Measurements from ENCODE around the gene MTHFD1. TPM values are rescaled to one million over a fixed set of nuclear protein-coding genes. Genes with fewer than 3 reads are reported as not detected.

Gene MTHFD1
- total RNA-seq, 4 donors from 2014 or later, result 36.2 to 68.7 (median 42.0) TPM

DNA sequence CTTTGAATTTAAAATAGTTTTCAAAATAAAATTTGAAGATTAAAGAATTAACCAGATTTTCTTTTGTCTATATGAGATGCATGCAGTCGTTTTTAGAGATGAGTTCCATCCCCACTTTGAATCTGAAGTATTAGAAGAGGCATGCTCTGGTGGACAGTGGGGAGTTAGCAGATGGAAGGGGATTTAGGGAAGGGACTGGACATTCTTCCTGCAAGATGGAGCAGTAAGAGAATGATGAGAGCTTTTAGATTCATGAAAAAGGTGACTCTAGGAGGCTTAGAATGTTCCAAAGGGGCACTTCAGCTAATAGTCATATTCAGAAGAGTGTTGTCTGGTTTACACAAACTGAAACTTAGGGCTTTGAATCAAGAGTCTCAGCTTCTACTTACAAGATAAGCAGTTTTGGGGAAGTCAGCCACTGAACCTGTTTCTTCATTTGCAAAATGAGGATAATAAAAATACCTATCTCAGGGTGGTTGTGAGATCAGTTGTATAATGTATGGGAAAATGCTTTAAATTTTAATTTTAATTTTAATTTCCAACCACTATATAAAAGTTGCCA, 120.1 kb downstream of the MTHFD1 start:
- in situ Hi-C loops (cut with MboI; ENCODE audit: low sequenced_read_pairs in 4 of 4) (no loop called here), intact Hi-C loops (cut with DNase I; ENCODE audit: low total_unique reads) (loop anchor here (5.0 to 10.0 kb wide), 4 partner anchors 64 to 524 kb away; partner anchors contain the start of gene CHURC1)
- H3K4me3 ChIP-seq, result no peak overlapping the region
- no peak for DNase-seq
- no peaks in the 10 kb centered on the region for H3K36me3 ChIP-seq
- no peak for ATAC-seq
- TF ChIP-seq POLR2A (IDR thresholded peaks at IDR 0.05) (no peak), CTCF (IDR thresholded peaks at IDR 0.05 in 4 of 5, conservative IDR thresholded peaks at IDR 0.05 in 1 of 5) (no peak)
- no peaks in the 10 kb centered on the region for H3K27me3 ChIP-seq
- no peaks in the 10 kb centered on the region for H3K9me3 ChIP-seq
- H3K4me1 ChIP-seq, result peaks cover 46 to 68% of the 10 kb centered on the region in 2 donors
- H3K27ac ChIP-seq, result peak overlapping the region; percentile 97 to 99 (median 98)

- Histone ChIP-seq H3K36me3 (no peaks in the 10 kb centered on the region), H3K9me3 (no peaks in the 10 kb centered on the region), H3K27ac (peak overlapping the region; percentile 97 to 99 (median 98)), H3K27me3 (no peaks in the 10 kb centered on the region), H3K4me1 (peaks cover 46 to 72% of the 10 kb centered on the region in 2 donors), H3K4me3 (no peak overlapping the region)
- TF ChIP-seq POLR2A (IDR thresholded peaks at IDR 0.05) (no peak), CTCF (IDR thresholded peaks at IDR 0.05 in 4 of 5, conservative IDR thresholded peaks at IDR 0.05 in 1 of 5) (no peak)
- DNase-seq, result no peak
- in situ Hi-C loops (cut with MboI; ENCODE audit: low sequenced_read_pairs in 4 of 4) (no loop called here), intact Hi-C loops (cut with DNase I; ENCODE audit: low total_unique reads) (loop anchor here (5.0 to 10.0 kb wide), 4 partner anchors 63 to 523 kb away; partner anchors contain the start of gene CHURC1)
- ATAC-seq, result no peak
Measured at GRCh38 chr14:64509036-64509435, 120.9 kb downstream of the MTHFD1 start.

Other genes starting within 250 kb of the MTHFD1 start
- under 1 TPM in 1 of 4 donors, not detected in 3; 0.51 TPM for gene ESR2, start 94.0 kb upstream of the MTHFD1 start, total RNA-seq
- under 1 TPM; 0.04 to 0.87 (median 0.42) TPM for gene AKAP5, start 77.1 kb downstream of the MTHFD1 start, total RNA-seq
- 10 to 100 TPM in 2 of 4 donors, 1 to 10 TPM in 2; 6.9 to 13.7 (median 10.4) TPM for gene ZBTB25, start 115.5 kb downstream of the MTHFD1 start, total RNA-seq
- 10 to 100 TPM; 36.9 to 49.2 (median 38.0) TPM for gene ZBTB1, start 116.4 kb downstream of the MTHFD1 start, total RNA-seq
- 100 to 1,000 TPM in 2 of 4 donors, 10 to 100 TPM in 2; 69.6 to 113 (median 96.4) TPM for gene HSPA2, start 152.4 kb downstream of the MTHFD1 start, total RNA-seq
- 1 to 10 TPM in 1 of 4 donors, under 1 TPM in 2, not detected in 1; 0.31 to 2.4 (median 0.55) TPM for gene PPP1R36, start 161.6 kb downstream of the MTHFD1 start, total RNA-seq

Measured in gastrocnemius medialis (tissue), 4 donors.